Breast epithelium (tissue), 3 donors: ENCODE results near the gene GOLGA7B.

Experiments
- CTCF ChIP-seq, 3 donors: fragments of 450-650 bp; IDR thresholded peaks; one replicate each; pipeline ENCODE4 v1.5.1; 2016 to 2017; ENCODE audit warnings: antibody characterized with exemption in 3 of 3, mild to moderate bottlenecking in 3 of 3, moderate library complexity in 3 of 3
- POLR2A ChIP-seq: fragments of 450-650 bp; IDR thresholded peaks from one replicate; pipeline ENCODE4 v1.6.1; 2016; ENCODE audit warnings: antibody characterized with exemption, mild to moderate bottlenecking, moderate library complexity
- POLR2AphosphoS5 ChIP-seq, 3 donors: sonication (generic); formaldehyde crosslinking; IDR thresholded peaks; one replicate each; pipeline ENCODE4 v1.6.1; 2017; ENCODE audit warnings: antibody characterized with exemption in 3 of 3

GRCh38 chr10:97844678-97845077 lies 5.0 kb upstream of the GOLGA7B start:
- no peak for TF ChIP-seq CTCF (IDR thresholded peaks at IDR 0.05)
- TF ChIP-seq POLR2A = no peak
- no peak for TF ChIP-seq POLR2AphosphoS5 (IDR thresholded peaks at IDR 0.05)
